GM12874 (cell line): ENCODE results near the gene BOK.

Experiments
- CTCF ChIP-seq: IDR thresholded peaks from 2 replicates; pipeline ENCODE4 v1.5.1; 2011; ENCODE audit warnings: low read depth, mild to moderate bottlenecking, control low read depth, low read length, moderate library complexity; ENCODE audit not compliant: insufficient read depth

BOK gene

DNA sequence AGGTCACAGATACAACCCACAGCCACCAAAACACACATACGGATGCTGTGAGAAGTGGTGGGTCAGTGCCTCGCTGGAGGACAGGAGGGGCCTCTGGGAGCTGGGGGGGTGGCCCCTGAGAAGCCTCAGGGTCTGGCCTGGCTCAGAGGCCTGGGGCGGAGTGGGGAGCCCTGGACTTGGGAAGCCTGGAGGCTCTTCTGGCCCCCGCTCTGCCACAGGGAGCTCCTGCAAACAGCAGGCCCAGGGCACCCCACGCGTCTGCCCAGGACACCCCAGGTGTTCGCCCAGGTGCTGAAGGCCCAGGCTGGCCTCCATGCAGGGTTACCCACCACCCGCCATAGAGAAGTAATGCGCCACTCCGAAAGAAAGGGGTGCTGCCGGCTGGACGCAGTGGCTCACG is 52.5 kb downstream of the BOK start:
- no peak for TF ChIP-seq CTCF

DNA sequence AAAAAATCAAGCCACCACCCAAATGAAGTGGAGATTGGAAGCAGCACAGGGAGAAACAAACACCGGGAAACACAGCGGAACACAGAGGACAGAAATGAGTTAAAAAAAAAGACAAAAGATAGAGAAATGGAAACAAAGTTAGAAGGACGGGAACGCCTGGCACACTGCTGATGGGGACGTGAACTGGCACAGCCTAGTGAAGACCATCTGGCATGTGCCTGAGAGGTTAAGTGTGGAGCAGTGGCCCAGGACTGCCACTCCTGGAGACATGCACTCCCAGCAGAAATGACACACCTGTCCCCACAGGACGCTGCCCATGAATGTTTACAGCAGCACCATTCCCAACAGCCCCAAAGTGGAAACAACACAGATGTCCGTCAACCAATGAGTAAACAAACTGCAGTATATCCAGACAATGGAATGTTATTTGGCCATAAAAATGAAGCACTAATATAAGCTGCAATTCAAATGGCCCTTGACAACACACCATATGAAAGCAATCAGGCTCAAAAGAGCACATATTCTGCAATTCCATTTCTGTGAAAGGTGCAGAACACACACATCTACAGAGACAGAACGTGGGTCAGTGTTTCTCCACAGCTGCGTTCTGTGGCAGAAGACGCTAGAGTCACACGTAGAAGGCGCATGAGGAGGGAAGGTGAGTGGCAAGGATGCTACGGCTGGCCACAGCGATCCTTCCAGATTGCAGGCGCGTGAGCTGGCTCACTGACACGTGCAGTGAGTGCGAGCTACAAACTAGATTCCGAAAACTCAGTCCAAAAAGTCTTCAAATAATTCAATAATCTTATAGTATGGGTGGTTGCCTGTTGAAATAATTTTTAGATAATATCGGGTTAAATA is 53.8 kb downstream of the BOK start:
- no peak for TF ChIP-seq CTCF

DNA sequence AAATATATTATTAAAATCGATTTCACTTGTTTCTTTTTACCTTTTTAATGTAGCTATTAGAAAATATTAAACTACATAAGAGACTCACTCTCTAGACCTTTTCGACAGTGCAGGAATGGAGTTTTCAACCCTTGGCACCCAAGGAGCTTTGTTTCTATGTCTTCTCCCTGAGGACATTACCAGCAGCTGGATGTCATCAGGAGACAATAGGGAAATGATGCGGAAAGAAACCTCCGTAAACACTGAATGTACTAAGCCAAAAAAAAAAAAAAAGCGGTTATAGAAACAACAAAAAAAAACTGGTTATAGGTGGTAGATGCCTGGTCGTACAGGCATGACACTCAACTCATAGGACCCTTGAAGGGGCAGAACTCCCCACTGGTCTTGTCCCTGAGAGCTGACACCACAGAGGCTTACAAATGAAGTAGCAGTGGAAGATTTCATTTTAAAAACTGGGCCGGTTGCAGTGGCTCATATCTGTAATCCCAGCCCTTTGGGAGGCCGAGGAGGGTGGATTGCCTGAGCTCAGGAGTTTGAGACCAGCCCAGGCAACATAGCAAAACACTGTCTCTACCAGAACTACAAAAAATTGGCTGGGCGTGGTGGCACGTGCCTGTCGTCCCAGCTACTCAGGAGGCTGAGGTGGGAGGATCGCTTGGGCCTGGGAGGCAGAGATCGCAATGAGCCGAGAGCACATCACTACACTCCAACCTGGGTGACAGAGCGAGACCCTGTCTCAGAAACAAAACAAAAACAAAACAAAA is 54.7 kb downstream of the BOK start:
- no peak for TF ChIP-seq CTCF

DNA sequence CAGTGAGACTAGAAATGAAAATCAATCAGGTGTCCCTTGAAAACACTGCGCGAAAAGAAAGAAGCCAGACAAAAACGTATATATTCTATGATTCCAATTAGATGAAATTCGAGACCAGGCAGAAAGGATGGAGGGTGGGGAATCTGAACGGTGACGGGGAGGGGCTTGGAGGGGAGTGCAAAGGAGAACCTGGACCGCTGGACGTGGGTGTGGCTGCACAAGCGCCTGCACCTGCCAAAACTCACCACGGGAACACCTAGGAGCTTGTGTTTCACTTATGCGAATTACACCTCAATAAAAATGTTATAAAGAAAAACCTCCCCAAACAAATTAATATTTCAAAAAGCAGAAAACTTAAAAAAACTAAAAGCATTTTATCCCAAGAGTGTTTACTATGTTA is 56.5 kb downstream of the BOK start:
- no peak for TF ChIP-seq CTCF

GRCh38 chr2:241615522-241616052 is 57.0 kb downstream of the BOK start:
- no peak for TF ChIP-seq CTCF

DNA sequence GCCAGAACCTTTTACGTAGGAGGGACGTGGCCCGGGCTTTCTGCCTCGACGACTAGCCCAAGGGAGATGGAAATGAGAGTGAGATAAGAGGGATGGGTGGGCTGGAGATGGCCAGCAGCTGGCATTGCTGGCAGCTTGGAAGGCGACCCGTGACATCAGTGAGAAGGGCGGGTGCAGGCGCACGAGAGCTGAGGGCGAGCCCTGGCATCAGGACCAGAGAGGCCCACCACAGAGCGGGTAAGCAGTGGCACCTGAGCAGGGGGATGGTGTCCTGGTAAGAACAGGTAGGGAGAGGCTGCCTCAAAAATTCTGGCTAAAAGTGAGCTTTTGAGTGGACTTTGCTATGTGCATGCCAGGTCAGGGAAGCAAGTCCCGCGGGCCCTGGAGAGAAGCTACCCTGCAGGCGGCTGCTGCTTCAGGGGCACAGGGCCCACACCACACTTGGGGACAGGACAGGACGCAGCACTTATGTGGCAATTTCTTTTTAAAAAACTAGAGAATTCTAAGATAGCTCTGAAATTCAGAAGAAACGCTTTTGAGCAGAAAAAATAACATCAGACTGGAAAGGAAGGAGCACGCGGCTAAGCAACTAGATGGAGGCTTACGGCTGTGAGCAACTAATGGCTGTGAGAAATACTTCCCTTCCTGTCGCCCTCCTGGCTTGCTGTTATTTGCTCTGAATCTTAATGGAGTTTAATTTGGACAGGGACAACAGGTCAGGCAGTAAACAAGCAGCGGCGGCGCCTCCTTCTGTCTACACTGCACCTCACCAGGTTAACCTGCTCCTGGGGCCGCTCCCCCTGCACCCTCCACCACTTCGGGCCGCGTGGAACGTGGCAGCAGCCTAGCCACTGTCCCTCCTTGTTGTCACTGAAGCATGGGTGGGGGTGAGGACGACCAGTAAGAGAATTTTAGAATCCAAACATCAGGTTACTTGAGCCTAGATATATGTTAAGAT is 57.9 kb downstream of the BOK start:
- TF ChIP-seq CTCF, result no peak
